ENCODE measurements around the gene CD40LG. TPM values are rescaled to one million over a fixed set of nuclear protein-coding genes. Genes with fewer than 3 reads are reported as not detected.

The CD40LG gene
- total RNA-seq, 6 donors from 2014 or later: 0.60 to 1.1 (median 0.70) TPM; not detected in 2

GRCh38 chrX:136684120-136684519 is 36.2 kb downstream of the CD40LG start:
- WGBS, 2 donors: 72 to 96% methylated on average over 5 of the region's 5 CpGs
- no peak overlapping the region for H3K4me3 ChIP-seq
- H3K9me3 ChIP-seq: no peaks in the 10 kb centered on the region
- H3K36me3 ChIP-seq: peaks cover 0 to 55% (median 0%) of the 10 kb centered on the region in 4 donors
- TF ChIP-seq POLR2A (IDR thresholded peaks at IDR 0.05) (no peak), POLR2AphosphoS5 (IDR thresholded peaks at IDR 0.05) (no peak), EP300 (IDR thresholded peaks at IDR 0.05) (no peak)
- TF ChIP-seq, protein P1, sequence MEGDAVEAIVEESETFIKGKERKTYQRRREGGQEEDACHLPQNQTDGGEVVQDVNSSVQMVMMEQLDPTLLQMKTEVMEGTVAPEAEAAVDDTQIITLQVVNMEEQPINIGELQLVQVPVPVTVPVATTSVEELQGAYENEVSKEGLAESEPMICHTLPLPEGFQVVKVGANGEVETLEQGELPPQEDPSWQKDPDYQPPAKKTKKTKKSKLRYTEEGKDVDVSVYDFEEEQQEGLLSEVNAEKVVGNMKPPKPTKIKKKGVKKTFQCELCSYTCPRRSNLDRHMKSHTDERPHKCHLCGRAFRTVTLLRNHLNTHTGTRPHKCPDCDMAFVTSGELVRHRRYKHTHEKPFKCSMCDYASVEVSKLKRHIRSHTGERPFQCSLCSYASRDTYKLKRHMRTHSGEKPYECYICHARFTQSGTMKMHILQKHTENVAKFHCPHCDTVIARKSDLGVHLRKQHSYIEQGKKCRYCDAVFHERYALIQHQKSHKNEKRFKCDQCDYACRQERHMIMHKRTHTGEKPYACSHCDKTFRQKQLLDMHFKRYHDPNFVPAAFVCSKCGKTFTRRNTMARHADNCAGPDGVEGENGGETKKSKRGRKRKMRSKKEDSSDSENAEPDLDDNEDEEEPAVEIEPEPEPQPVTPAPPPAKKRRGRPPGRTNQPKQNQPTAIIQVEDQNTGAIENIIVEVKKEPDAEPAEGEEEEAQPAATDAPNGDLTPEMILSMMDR (IDR thresholded peaks at IDR 0.05): no peak
- ATAC-seq (ENCODE audit: low FRiP score in 2 of 2) (no peak), DNase-seq (no peak)
- no peaks in the 10 kb centered on the region for H3K4me1 ChIP-seq
- no peak overlapping the region for H3K27ac ChIP-seq
- H3K27me3 ChIP-seq: no peaks in the 10 kb centered on the region

DNA sequence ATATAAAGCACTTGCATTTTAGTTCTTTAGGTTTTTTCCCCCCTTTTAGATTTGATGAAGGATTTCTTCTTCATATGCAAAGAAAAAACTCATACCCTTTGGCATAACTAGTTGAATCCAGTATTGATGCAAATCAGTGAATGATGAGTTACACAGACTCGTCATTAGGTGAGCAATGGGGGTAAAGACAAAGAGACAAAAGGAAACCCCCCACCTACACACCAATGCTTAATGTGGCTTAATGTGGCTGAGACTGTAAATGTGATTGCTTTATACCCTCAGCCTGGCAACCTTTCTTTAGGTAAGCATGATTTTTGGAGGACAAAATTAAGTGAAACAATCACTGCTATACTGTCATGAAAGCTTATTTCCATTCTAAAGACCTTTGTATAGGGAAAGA is 39.5 kb downstream of the CD40LG start:
- DNase-seq: no peak
- 54 to 83% methylated on average over 1 of the region's 1 CpG for WGBS, 2 donors
- TF ChIP-seq, protein P1 (IDR thresholded peaks at IDR 0.05): no peak
- TF ChIP-seq EP300 (IDR thresholded peaks at IDR 0.05): no peak

GRCh38 chrX:136689436-136689835 is 41.5 kb downstream of the CD40LG start:
- DNase-seq (no peak), ATAC-seq (ENCODE audit: low FRiP score in 2 of 2) (no peak)
- Histone ChIP-seq H3K4me3 (no peak overlapping the region), H3K36me3 (peaks cover 0 to 14% (median 0%) of the 10 kb centered on the region in 4 donors), H3K27ac (no peak overlapping the region), H3K9me3 (no peaks in the 10 kb centered on the region), H3K27me3 (no peaks in the 10 kb centered on the region), H3K4me1 (no peaks in the 10 kb centered on the region)
- 63% methylated on average over 6 of the region's 6 CpGs; no CpG with 5 or more reads in 1 of the 2 donors for WGBS, 2 donors
- no peak for TF ChIP-seq POLR2A (IDR thresholded peaks at IDR 0.05)
- TF ChIP-seq, protein P1 (IDR thresholded peaks at IDR 0.05): no peak
- no peak for TF ChIP-seq POLR2AphosphoS5 (IDR thresholded peaks at IDR 0.05)
- TF ChIP-seq EP300 (IDR thresholded peaks at IDR 0.05): no peak

More for the DNA sequence above, 39.5 kb downstream of the CD40LG start:
- Histone ChIP-seq H3K4me3 (no peak overlapping the region), H3K36me3 (peaks cover 0 to 30% (median 0%) of the 10 kb centered on the region in 4 donors), H3K27me3 (no peaks in the 10 kb centered on the region), H3K4me1 (no peaks in the 10 kb centered on the region), H3K27ac (no peak overlapping the region), H3K9me3 (no peaks in the 10 kb centered on the region)
- ATAC-seq (ENCODE audit: low FRiP score in 2 of 2): no peak

DNA sequence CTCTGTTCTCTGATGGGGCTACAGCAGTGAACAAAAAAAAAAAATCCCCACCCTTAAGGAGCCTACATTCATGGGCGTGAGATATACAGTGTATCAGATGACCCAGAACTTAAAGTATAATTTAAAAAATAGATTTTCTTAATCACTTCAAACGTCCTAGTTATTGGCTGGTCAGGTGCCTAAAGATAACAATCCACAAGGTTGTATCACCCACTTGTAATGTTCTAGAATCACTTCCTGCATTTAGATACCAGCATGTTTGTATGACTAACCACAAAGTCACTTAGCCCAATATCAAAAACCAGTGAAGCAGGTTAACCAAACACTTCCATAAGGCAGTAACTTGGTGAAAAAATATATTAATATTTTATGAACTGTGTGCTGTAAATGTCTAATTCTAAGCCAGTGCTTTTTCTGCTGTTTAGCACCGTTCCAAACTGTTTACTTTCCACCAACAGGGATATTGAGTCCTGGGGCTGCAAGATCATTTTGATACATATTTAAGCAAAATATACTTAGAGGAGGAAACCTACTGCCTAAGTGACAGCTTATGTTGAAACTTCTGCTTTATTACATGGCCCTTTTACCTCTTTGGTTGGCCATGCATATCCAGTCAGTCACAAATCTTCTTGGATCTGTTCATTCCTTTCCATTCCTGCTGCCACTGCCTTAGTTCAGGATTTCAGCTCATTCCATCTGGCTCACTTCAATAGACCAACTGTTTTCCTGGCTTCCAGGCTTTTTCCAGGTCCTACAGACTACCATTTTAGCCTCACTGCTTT is 43.3 kb downstream of the CD40LG start:
- no peak for ATAC-seq (ENCODE audit: low FRiP score in 2 of 2)
- no peaks in the 10 kb centered on the region for H3K9me3 ChIP-seq
- 45% methylated on average over 3 of the region's 3 CpGs for WGBS, 2 donors

More for the DNA sequence above, 43.3 kb downstream of the CD40LG start:
- Histone ChIP-seq H3K27me3 (no peaks in the 10 kb centered on the region), H3K27ac (no peak overlapping the region), H3K36me3 (peaks cover 0 to 8% (median 0%) of the 10 kb centered on the region in 4 donors), H3K4me3 (no peak overlapping the region), H3K4me1 (no peaks in the 10 kb centered on the region)
- DNase-seq: no peak
- TF ChIP-seq POLR2AphosphoS5 (IDR thresholded peaks at IDR 0.05): no peak
- TF ChIP-seq, protein P1 (IDR thresholded peaks at IDR 0.05): no peak
- no peak for TF ChIP-seq POLR2A (IDR thresholded peaks at IDR 0.05)
- TF ChIP-seq EP300 (IDR thresholded peaks at IDR 0.05): no peak
